GM12891 (cell line): ENCODE results near the gene RNF208.

Experiments used
- PAX5 ChIP-seq: IDR thresholded peaks from 2 replicates; pipeline ENCODE4 v1.6.1; 2011; ENCODE audit warnings: low read length, moderate library complexity, mild to moderate bottlenecking; ENCODE audit not compliant: insufficient read depth, severe bottlenecking
- POLR2A ChIP-seq: IDR thresholded peaks from 2 replicates; pipeline ENCODE4 v1.6.1; 2011; ENCODE audit warnings: low read depth, low read length, control low read depth
- POLR2AphosphoS5 ChIP-seq: IDR thresholded peaks from 2 replicates; pipeline ENCODE4 v1.6.1; 2011; ENCODE audit warnings: low read depth, low read length, control low read depth
- POU2F2 ChIP-seq: IDR thresholded peaks from 2 replicates; pipeline ENCODE4 v1.6.1; 2011; ENCODE audit warnings: low read depth, mild to moderate bottlenecking, control low read depth, low read length, moderate library complexity
- SPI1 ChIP-seq: IDR thresholded peaks from 2 replicates; pipeline ENCODE4 v1.6.1; 2011; ENCODE audit warnings: low read depth, low read length, control low read depth
- TAF1 ChIP-seq: IDR thresholded peaks from 2 replicates; pipeline ENCODE4 v1.6.1; 2011; ENCODE audit warnings: low read depth, low read length, control low read depth

DNA sequence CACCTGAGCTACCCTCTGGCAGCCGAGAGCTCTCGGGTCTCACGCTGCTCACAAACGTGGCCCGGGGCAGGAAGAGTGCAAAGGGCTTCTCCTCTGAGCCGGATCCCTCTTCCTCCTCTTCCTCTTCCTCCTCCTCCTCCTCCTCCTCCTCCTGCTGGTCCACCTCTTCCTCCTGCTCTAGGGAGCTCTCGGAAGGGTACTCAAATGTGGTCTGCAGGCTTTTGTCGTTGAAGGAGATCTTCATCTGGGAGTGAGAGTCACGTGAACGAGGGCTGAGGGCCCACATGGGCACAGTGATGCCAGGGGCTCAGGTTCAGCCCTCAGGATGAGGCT lies 29.6 kb downstream of the RNF208 start:
- TF ChIP-seq TAF1 (no peak), POLR2A (no peak), POLR2AphosphoS5 (no peak), PAX5 (no peak), SPI1 (no peak), POU2F2 (no peak)
